ENCODE results near the gene NAA60.

Gene NAA60

DNA sequence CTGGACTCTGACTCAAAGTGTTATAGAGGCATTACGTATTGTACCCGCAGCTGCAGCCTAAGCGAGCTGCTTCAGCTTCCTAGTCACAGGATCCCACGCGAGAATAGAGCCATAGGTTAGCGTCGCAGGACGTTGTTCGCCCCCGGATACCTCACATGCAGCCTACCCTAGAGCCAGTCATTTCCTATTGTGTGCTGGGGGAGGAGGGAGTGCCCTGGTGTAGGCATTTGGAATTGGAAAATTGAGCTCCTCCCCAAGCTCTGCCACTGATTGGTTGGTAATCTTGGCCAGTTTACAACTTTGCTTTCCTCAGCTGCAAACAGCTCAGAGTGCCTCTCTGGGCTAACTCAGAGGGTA is 530 bp downstream of the NAA60 start:
- 37 to 51% methylated on average over 3 to 10 of the region's 10 CpGs for WGBS, 2 experiments (ENCODE audit: insufficient coverage in 2 of 2)
- peak overlapping the region; percentile 85 for H3K27ac ChIP-seq (ENCODE audit: low read depth, low read length, severe bottlenecking)

DNA sequence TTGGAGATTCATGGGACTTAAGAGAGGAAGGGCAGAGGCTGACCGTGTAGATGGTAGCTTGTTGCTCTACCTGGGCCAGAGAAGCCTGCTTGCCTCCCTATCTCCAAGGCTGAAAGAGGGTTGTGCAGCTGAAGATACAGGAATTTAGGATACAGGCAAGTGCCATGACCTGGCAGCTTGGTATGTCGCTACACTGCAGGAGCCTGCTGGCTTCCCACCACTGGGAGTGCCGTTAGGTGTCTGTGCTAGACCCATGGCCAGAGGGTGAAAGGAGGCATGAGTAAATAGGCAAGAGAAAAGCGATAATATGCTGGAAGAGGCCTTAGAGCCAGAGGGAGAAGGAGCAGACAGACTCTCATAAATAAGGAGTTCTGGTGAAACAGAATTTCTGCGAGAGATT is 10.6 kb downstream of the NAA60 start:
- Histone ChIP-seq H3K4me1 (ENCODE audit: control insufficient read depth, insufficient read depth, low read length, poor library complexity, severe bottlenecking) (peaks cover 10% of the 10 kb centered on the region), H3K4me3 (ENCODE audit: extremely low read depth, insufficient read depth, low read length, poor library complexity, severe bottlenecking) (no peak overlapping the region), H3K9me3 (ENCODE audit: control insufficient read depth, low read length) (no peaks in the 10 kb centered on the region), H3K36me3 (ENCODE audit: control insufficient read depth, insufficient read depth, low read length) (peaks cover 7% of the 10 kb centered on the region), H3K27ac (ENCODE audit: low read depth, low read length, severe bottlenecking) (no peak overlapping the region)
- 79 to 84% methylated on average over 3 to 5 of the region's 5 CpGs for WGBS, 2 experiments (ENCODE audit: insufficient coverage in 2 of 2)

More for the DNA sequence above, 530 bp downstream of the NAA60 start:
- H3K9me3 ChIP-seq (ENCODE audit: control insufficient read depth, low read length), result peaks cover 9% of the 10 kb centered on the region
- H3K4me3 ChIP-seq (ENCODE audit: extremely low read depth, insufficient read depth, low read length, poor library complexity, severe bottlenecking), result peak overlapping the region; percentile 64
- peaks cover 3% of the 10 kb centered on the region for H3K4me1 ChIP-seq (ENCODE audit: control insufficient read depth, insufficient read depth, low read length, poor library complexity, severe bottlenecking)
- peaks cover 27% of the 10 kb centered on the region for H3K36me3 ChIP-seq (ENCODE audit: control insufficient read depth, insufficient read depth, low read length)

DNA sequence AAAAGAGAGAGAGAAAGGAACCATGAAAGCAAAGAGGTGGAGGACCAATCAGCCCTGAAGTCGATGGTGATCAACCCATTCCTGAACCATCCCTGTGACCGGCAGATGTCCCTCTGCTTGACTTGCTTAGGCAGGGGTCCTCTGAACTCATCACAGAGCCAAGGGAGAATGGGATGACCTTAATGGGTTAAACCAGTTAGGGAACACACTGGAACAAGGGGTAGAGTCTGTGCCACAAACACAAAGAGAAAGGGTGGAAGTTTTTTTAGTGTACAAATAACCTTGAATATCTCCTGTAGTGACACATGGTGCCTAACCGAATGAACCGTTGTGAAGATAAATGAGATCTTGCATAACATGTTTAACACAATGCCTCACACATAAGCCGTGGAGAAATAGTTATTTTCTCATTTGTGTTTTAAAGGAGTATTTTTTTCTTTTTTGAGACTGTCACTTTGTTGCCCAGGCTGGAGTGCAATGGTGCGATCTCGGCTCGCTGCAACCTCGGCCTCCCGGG is 11.2 kb downstream of the NAA60 start:
- H3K36me3 ChIP-seq (ENCODE audit: control insufficient read depth, insufficient read depth, low read length), result peaks cover 1% of the 10 kb centered on the region
- no peak overlapping the region for H3K27ac ChIP-seq (ENCODE audit: low read depth, low read length, severe bottlenecking)
- H3K4me3 ChIP-seq (ENCODE audit: extremely low read depth, insufficient read depth, low read length, poor library complexity, severe bottlenecking), result no peak overlapping the region
- peaks cover 16% of the 10 kb centered on the region for H3K4me1 ChIP-seq (ENCODE audit: control insufficient read depth, insufficient read depth, low read length, poor library complexity, severe bottlenecking)
- no peaks in the 10 kb centered on the region for H3K9me3 ChIP-seq (ENCODE audit: control insufficient read depth, low read length)
- WGBS, 2 experiments (ENCODE audit: insufficient coverage in 2 of 2), result 95 to 100% methylated on average over 2 to 6 of the region's 10 CpGs

DNA sequence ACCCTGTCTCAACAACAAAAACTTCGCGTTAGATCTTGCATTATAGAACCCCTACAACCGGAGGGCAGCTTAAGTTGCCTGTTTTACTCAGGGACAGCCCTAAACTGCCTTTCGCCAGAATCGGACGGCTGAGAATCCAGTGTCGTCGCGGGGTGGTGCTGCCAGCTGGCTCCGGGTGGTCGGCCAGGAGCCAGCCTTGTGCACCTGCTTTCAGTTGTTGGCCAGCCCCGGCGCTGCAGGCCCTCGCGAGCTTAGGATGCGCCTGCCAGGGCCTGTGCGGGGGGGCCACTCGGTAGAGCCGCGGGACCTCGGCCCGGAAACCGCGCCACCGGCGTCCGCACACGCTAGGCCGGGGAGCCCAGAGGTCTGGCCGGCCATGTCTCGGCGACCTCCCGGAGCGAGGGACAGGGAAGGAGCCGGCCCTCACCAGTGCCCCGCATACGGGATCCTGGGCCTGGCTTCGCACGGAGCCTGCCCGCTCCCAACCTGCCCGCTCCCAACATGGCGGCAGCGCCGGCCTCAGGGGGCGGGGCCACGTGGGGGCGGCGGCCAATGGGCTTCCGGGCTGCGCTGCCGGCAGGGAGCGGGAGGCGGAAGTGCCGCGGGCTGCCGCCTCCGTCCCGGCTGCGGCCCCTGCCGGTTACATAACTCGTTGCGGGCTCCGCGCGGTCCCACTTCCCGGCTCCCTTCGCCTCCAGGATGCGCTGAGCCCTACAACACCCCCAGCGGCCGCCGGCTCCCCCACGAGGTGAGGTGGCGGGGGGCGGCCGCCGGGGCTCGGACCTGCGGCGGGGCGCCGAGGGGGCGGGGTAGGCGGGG is 14.2 kb downstream of the NAA60 start:
- H3K27ac ChIP-seq (ENCODE audit: low read depth, low read length, severe bottlenecking), result peak overlapping the region; percentile 90
- peaks cover 32% of the 10 kb centered on the region for H3K4me1 ChIP-seq (ENCODE audit: control insufficient read depth, insufficient read depth, low read length, poor library complexity, severe bottlenecking)
- peaks cover 3% of the 10 kb centered on the region for H3K36me3 ChIP-seq (ENCODE audit: control insufficient read depth, insufficient read depth, low read length)
- 4% methylated on average over 57 to 58 of the region's 83 CpGs for WGBS, 2 experiments (ENCODE audit: insufficient coverage in 2 of 2)
- H3K4me3 ChIP-seq (ENCODE audit: extremely low read depth, insufficient read depth, low read length, poor library complexity, severe bottlenecking), result peak overlapping the region; percentile 76
- no peaks in the 10 kb centered on the region for H3K9me3 ChIP-seq (ENCODE audit: control insufficient read depth, low read length)

DNA sequence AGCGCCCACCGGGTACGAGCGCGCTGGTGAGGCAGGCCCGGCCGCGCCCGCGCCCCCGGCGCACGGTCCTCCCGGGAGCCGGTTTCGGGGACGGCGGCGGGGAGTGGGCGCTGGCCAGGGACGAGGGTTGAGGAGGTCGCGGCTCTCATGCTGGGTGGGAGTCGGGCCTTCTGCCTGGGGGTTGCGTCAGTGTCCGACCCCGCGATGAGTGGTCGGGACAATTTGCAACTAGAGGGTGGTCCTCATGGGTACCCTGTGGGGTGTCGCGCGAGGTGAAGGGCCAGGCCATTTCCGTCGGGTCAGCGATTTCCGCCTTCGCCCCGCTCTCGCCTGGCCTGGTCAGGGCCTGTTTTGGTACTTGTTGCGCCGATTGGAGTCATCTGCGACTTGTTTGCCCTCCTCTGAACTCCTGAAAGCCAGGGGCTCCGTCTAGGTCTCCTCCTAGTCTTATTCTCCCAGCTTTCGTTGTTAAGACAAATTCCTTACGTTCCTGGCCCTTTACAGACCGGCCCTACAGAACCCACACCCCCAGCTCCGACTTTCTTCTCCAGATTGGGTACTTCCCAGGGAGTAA is 14.9 kb downstream of the NAA60 start:
- WGBS, 2 experiments (ENCODE audit: insufficient coverage in 2 of 2), result 1% methylated on average over 41 to 43 of the region's 47 CpGs

DNA sequence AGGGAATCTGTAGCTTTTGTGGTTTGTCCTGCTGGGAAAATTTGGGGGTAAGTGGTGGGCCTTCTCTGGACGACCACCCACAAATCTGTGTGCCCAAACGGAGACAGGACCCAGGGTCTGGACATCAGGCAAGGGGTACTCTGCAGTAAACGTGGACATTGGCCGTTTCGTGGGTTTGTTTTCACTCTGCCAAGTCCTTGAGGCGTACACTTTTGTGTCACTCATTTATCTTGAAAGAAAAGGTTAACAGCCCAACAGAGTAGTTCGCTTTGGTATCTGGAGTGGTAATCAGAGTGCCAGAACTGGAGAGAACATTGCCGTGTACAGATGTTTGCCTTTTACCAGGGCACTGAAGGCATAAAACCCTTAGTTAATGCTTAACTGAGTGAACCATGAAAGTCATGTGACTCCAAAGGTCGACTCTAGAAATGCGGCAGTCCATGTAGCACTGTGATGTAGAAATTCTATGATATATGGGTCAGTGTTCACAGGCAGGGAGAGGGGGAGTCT is 15.4 kb downstream of the NAA60 start:
- peaks cover 9% of the 10 kb centered on the region for H3K36me3 ChIP-seq (ENCODE audit: control insufficient read depth, insufficient read depth, low read length)
- 34 to 35% methylated on average over 8 to 10 of the region's 10 CpGs for WGBS, 2 experiments (ENCODE audit: insufficient coverage in 2 of 2)
- peak overlapping the region; percentile 90 for H3K27ac ChIP-seq (ENCODE audit: low read depth, low read length, severe bottlenecking)
- no peaks in the 10 kb centered on the region for H3K9me3 ChIP-seq (ENCODE audit: control insufficient read depth, low read length)
- peaks cover 32% of the 10 kb centered on the region for H3K4me1 ChIP-seq (ENCODE audit: control insufficient read depth, insufficient read depth, low read length, poor library complexity, severe bottlenecking)
- H3K4me3 ChIP-seq (ENCODE audit: extremely low read depth, insufficient read depth, low read length, poor library complexity, severe bottlenecking), result peak overlapping the region; percentile 76

More for the DNA sequence above, 14.9 kb downstream of the NAA60 start:
- Histone ChIP-seq H3K4me3 (ENCODE audit: extremely low read depth, insufficient read depth, low read length, poor library complexity, severe bottlenecking) (peak overlapping the region; percentile 76), H3K4me1 (ENCODE audit: control insufficient read depth, insufficient read depth, low read length, poor library complexity, severe bottlenecking) (peaks cover 32% of the 10 kb centered on the region), H3K9me3 (ENCODE audit: control insufficient read depth, low read length) (no peaks in the 10 kb centered on the region), H3K36me3 (ENCODE audit: control insufficient read depth, insufficient read depth, low read length) (peaks cover 6% of the 10 kb centered on the region), H3K27ac (ENCODE audit: low read depth, low read length, severe bottlenecking) (peak overlapping the region; percentile 90)

DNA sequence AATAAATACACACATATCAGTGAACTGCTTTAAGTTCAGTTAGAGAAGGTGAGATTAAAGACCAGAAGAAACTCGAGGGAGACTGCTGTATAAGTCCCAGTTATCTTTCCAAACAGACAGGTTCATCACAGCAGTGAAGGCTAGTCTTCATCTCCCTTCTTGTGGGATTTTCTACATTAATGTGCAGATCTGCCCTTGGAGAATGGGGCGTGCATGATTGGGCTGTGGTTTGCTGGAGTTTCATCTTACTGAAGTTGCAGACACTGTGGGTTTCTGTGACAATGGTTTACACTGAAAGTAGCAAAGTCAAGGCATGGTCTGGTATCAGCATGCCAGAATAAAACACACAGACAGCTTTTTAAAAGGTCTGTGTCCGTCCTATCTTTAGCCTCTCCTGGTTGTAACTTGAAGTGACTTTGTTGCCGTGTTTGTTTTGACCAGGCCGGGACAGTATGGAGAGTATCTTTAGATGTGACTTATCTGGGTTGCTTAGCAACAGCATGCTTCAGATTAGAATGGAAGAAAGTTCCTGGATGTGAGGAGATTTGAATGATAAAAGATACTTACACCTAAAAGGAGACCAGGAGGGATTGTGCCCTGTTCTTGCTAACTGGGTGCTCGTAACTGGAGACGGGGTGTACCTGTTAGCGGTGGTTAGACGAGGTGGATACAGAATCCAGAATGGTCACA is 16.1 kb downstream of the NAA60 start:
- Histone ChIP-seq H3K36me3 (ENCODE audit: control insufficient read depth, insufficient read depth, low read length) (peaks cover 12% of the 10 kb centered on the region), H3K4me3 (ENCODE audit: extremely low read depth, insufficient read depth, low read length, poor library complexity, severe bottlenecking) (peak overlapping the region; percentile 76), H3K9me3 (ENCODE audit: control insufficient read depth, low read length) (no peaks in the 10 kb centered on the region), H3K27ac (ENCODE audit: low read depth, low read length, severe bottlenecking) (peak overlapping the region; percentile 90), H3K4me1 (ENCODE audit: control insufficient read depth, insufficient read depth, low read length, poor library complexity, severe bottlenecking) (peaks cover 34% of the 10 kb centered on the region)
- 62 to 77% methylated on average over 5 to 6 of the region's 9 CpGs for WGBS, 2 experiments (ENCODE audit: insufficient coverage in 2 of 2)

DNA sequence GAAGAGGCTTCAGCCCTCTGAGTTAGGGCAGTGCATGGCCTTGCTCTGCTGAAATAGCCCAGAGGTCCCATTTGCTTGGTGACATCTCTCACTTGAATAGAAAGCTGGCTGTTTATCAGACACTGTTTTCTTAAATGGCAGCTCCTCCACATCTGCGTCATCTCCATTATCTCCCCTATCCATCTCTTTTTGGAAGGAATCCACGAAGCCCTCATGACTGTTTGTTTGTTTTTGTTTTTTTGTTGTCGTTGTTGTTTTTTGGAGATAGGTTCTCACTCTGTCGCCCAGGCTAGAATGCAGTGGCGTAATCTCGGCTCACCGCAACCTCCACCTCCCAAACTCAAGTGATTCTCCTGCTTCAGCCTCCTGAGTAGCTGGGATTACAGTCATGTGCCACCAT is 16.6 kb downstream of the NAA60 start:
- no peak overlapping the region for H3K4me3 ChIP-seq (ENCODE audit: extremely low read depth, insufficient read depth, low read length, poor library complexity, severe bottlenecking)
- H3K9me3 ChIP-seq (ENCODE audit: control insufficient read depth, low read length), result no peaks in the 10 kb centered on the region
- WGBS, 2 experiments (ENCODE audit: insufficient coverage in 2 of 2), result 96% methylated on average over 4 of the region's 7 CpGs; no CpG with 5 or more reads in 1 of the 2 experiments
- H3K36me3 ChIP-seq (ENCODE audit: control insufficient read depth, insufficient read depth, low read length), result peaks cover 15% of the 10 kb centered on the region
- peak overlapping the region; percentile 90 for H3K27ac ChIP-seq (ENCODE audit: low read depth, low read length, severe bottlenecking)
- peaks cover 36% of the 10 kb centered on the region for H3K4me1 ChIP-seq (ENCODE audit: control insufficient read depth, insufficient read depth, low read length, poor library complexity, severe bottlenecking)

DNA sequence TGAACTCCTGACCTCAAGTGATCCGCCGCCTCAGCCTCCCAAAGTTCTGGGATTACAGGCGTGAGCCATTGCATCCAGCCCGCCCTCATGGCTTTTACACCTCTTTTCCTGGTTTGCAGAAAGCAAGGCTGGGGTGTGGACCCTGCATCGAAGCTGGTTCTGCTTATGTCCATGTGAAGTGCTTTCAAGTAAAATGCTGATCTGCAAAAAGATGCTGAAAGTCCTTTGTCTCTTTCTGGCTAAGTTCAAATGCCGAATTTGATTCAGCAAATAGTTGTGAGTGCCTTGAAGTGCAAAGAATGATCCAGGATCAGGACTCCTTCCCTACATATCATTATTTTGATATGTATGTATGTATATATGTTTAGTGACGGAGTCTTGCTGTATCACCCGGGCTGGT is 17.1 kb downstream of the NAA60 start:
- no peak overlapping the region for H3K4me3 ChIP-seq (ENCODE audit: extremely low read depth, insufficient read depth, low read length, poor library complexity, severe bottlenecking)

DNA sequence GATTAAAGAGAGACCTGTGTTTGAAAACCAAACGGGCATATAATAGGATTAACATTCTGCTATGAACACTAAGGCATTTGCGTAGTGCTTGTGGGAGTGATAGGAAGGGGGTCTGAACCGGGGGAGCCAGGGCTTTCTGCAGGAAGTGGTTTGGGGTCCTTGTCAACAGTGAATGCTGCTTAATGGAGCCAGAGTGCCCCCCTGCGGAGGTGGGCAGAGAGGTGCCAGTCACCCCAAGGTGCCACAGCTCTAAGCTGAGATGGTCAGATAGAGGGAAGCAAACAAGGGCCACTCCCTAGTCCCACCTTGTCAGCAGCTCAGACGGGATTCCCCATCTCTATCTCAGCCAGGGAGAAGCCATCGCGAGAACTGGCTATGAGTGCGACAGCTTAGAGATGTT is 17.7 kb downstream of the NAA60 start:
- Histone ChIP-seq H3K27ac (ENCODE audit: low read depth, low read length, severe bottlenecking) (no peak overlapping the region), H3K4me1 (ENCODE audit: control insufficient read depth, insufficient read depth, low read length, poor library complexity, severe bottlenecking) (peaks cover 36% of the 10 kb centered on the region), H3K4me3 (ENCODE audit: extremely low read depth, insufficient read depth, low read length, poor library complexity, severe bottlenecking) (no peak overlapping the region), H3K9me3 (ENCODE audit: control insufficient read depth, low read length) (no peaks in the 10 kb centered on the region), H3K36me3 (ENCODE audit: control insufficient read depth, insufficient read depth, low read length) (peaks cover 25% of the 10 kb centered on the region)
- WGBS, 2 experiments (ENCODE audit: insufficient coverage in 2 of 2), result 83 to 90% methylated on average over 4 of the region's 8 CpGs

More for the DNA sequence above, 17.1 kb downstream of the NAA60 start:
- H3K36me3 ChIP-seq (ENCODE audit: control insufficient read depth, insufficient read depth, low read length), result peaks cover 20% of the 10 kb centered on the region
- WGBS, 2 experiments (ENCODE audit: insufficient coverage in 2 of 2), result 93% methylated on average over 5 of the region's 8 CpGs
- peaks cover 36% of the 10 kb centered on the region for H3K4me1 ChIP-seq (ENCODE audit: control insufficient read depth, insufficient read depth, low read length, poor library complexity, severe bottlenecking)
- no peaks in the 10 kb centered on the region for H3K9me3 ChIP-seq (ENCODE audit: control insufficient read depth, low read length)
- no peak overlapping the region for H3K27ac ChIP-seq (ENCODE audit: low read depth, low read length, severe bottlenecking)
